Glomerular endothelial cell (primary cell): ENCODE data around the gene RAB8B. TPM values are rescaled to one million over a fixed set of nuclear protein-coding genes. Genes with fewer than 3 reads are reported as not detected.
A peak's percentile ranks its signal among the peaks of the same experiment; 100 is the strongest.

Experiments used
- DNase-seq: peaks from one replicate; pipeline ENCODE4 v3.0.0-alpha.2; 2011; ENCODE audit warnings: low read depth, low spot score; ENCODE audit errors: extremely low read depth
- total RNA-seq: library from RNA; depleted of rRNA; stranded (reverse); fragments of >200 nt; gene quantifications from 2 replicates; pipeline ENCODE4 v1.2.3, GENCODE V29; 2015

RAB8B gene
- total RNA-seq, 1 donor from 2014 or later: 23.2 TPM

- no peak for DNase-seq
Observed at GRCh38 chr15:63260791-63261190, 71.4 kb downstream of the RAB8B start.

DNA sequence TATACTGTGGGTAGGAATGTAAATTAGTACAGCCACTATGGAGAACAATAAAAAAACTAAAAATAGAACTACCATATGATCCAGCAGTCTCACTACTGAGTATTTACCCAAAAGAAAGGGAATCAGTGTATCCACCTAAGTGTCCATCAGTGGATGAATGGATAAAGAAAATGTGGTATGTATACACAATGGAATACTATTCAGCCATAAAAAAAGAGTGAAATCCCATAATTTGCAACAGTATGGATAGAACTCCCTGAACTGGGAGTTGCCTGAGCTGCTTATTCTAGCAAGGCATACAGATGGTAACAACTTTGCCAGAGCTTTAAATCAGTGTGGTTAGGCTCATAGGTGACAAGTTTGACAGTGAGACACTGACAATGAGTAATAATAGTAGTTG is 71.9 kb downstream of the RAB8B start:
- no peak for DNase-seq

DNA sequence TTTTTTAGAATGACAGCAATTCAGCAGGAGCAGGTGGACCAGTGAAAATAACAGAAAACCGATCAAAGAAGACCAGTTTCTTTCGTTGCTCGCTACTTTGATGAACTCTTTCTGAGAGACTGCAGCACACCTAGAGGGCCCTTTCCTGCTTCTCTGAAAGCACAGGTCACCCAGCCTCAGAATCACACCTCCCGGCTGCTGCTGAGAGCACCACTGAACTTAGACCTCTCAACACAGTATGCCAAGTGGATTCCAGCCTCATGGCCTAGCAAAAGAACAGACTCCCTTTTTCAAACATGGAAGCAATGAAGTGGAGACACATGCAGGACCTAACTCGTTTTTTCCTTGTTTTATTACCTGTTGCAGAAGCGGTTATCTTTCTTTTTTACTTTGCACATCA is 74.1 kb downstream of the RAB8B start:
- no peak for DNase-seq

DNA sequence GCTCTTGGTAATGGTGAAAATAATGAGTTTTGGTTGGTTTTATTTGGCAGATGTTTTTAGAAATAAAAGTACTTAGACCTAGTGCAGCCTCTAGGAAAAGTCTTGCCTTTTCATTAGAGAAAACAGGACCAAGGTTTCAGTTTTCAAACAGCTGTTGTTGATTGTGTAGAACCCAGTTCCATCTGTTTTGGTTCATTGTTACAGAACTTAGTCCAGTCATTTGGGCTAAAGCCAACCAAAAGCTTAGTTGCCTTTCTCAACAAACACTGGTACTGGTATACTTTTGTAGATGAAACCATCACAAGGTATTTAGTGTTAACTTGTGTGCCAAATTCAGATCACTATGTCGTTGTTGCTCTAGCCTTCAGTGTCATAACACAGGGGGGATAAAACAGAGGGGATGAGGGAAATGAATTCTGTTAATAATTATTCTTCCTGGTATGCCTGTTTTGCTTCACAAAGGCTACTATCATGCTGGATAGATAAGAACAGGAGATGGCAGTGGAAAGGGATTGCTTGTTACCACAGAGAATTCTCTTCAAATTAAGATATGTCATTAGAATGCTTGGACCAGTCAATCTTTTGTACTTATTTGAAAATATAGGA is 75.4 kb downstream of the RAB8B start:
- no peak for DNase-seq

DNA sequence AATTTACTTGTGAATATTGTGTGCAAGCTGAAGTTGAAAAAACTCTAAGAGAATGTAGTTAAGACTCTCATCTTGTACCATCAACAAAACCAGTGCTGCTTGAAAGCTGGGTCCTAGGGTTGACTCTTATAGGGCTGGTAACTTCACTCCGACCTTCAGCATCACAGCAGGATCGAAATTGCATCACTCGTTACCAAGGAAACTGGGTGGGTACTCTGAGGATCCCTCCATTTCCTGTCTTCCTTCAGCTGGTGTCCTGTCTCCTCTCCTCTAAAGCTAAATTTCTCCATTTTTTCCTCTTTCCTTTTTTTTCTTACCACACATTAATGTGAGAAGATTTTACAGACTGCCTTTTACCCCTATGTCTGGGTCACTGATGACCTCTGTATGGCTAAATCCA is 85.0 kb downstream of the RAB8B start:
- no peak for DNase-seq

DNA sequence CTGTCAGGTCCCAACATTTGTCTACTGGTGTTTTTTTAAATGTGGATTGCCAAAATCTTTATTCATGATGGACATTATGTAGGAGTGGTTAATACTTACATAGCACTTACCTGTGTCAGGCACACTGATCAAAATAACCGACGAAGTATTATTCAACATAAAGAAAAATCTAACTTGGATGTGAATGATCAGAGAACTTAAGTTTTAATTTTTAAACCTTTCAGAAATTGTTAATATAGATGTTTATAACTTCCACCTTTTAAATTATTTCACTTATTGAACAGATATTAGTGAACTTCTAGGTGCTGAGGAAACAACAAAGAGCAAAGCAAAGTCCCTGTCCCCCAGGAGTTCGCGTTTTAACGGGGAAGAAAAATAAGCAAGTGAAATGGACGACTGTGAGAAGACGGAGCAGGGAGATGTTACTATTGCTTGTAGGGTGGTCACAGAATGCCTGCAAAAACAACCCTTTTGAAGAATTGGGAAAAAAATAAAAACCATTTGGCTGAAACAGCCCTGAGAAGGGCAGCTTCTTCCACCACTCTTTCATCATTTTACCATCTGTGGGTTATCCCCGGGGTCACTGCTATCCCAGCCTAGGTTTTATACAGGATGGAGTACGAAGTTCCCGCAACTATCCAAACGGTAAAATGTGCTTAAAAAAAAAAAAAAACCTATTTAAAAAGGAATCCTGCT is 87.1 kb downstream of the RAB8B start:
- no peak for DNase-seq

DNA sequence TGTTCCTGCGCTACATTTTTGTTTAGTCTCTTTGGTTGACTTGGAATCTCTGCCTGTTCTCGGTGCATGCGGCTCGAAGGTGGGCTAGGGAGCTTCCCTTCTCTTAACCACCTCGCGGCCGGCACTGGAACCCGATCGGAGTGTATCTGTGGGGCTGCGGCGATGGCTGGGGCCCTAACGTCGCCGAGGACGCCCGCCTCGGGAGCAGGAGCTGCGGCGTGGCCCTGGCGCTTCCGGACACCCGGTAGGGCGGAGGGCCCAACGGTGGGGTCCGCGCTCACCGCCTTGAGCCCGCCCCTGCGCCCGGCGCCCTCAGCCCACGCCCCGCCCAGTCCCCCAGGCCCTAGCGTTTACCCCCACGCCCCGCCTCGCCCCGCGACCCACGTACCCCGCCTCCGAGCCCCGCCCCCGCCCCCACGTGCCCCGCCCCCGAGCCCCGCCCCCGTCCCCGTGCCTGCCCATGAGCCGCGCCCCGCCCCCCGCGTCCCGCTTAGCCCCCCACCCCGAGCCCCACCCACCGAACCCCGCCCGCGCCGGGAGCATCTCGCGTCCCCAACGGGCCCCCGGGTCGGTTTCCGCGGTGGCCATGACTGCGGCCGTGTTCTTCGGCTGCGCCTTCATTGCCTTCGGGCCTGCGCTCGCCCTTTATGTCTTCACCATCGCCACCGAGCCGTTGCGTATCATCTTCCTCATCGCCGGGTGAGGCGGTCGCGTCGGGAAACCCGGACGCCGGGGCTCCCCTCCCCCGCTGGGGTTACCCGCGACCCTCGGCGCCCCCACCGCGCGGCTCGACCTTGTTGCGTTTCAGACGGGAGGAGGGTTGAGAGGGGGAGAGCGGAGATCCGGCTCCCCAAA is 87.9 kb downstream of the RAB8B start, which contains the start of gene APH1B:
Gene APH1B (plus strand): TSS at position 568 of the 855 bp plus-strand sequence. CDS start 19 bp downstream, at position 587.
- no peak for DNase-seq

- DNase-seq: no peak
Observed at GRCh38 chr15:63277893-63278456, 88.6 kb downstream of the RAB8B start.

DNA sequence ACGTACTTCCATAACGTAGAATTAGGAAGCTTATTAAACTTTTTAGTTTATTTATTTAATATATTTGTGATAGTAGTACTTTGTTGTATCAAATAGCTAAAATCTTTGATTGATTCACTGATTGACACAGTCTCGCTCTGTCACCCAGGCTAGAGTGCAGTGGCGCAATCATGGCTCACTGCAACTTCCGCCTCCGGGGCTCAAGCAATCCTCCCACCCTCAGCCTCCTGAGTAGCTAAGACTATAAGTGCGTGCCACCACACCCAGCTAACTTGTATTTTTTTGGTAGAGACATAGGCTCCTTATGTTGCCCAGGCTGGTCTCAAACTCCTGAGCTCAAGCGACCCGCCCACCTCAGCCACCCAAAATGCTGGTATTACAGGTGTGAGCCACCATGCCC is 93.7 kb downstream of the RAB8B start:
- DNase-seq: no peak

GRCh38 chr15:63284335-63284734 is 94.9 kb downstream of the RAB8B start:
- DNase-seq: no peak

- peak; percentile 73 for DNase-seq
Observed at GRCh38 chr15:63287109-63287508, 97.7 kb downstream of the RAB8B start.

- DNase-seq: no peak
Observed at GRCh38 chr15:63288342-63288741, 98.9 kb downstream of the RAB8B start.

DNA sequence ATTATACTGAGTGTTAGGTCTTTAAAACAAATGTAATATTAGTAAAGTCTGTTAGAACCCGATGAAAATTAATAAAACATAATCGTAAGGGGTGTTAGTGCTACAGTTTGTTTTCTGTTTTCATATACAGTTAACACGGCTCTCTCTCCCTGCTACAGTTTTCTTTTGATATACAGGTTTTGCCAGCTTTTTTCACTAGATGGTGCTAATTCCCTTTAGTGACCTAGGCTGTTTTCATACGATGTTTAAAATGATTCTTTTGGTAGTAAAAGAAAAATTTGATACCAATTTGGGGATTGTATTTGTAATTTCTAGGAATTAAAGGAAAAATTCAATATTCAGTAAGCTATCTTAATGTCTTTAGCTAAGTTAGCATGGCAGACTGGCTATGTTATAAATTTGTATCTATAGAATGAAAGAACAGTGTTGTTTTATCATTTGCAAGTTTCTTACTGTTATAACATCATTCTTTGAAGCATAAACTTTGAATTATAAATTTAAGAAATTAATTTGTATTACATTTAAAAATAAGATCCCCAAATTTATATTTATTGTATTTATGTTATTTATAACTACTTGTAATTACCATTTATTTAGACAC is 99.5 kb downstream of the RAB8B start:
- no peak for DNase-seq

- peak; percentile 72 for DNase-seq
Observed at GRCh38 chr15:63291507-63291906, 102.1 kb downstream of the RAB8B start.

GRCh38 chr15:63292241-63292640 is 102.8 kb downstream of the RAB8B start:
- no peak for DNase-seq

- DNase-seq: no peak
Observed at GRCh38 chr15:63292771-63293170, 103.4 kb downstream of the RAB8B start.

GRCh38 chr15:63294359-63294758 is 105.0 kb downstream of the RAB8B start:
- DNase-seq: no peak

- DNase-seq: no peak
Observed at GRCh38 chr15:63295341-63295740, 105.9 kb downstream of the RAB8B start.

- DNase-seq: no peak
Observed at GRCh38 chr15:63296195-63296594, 106.8 kb downstream of the RAB8B start.

DNA sequence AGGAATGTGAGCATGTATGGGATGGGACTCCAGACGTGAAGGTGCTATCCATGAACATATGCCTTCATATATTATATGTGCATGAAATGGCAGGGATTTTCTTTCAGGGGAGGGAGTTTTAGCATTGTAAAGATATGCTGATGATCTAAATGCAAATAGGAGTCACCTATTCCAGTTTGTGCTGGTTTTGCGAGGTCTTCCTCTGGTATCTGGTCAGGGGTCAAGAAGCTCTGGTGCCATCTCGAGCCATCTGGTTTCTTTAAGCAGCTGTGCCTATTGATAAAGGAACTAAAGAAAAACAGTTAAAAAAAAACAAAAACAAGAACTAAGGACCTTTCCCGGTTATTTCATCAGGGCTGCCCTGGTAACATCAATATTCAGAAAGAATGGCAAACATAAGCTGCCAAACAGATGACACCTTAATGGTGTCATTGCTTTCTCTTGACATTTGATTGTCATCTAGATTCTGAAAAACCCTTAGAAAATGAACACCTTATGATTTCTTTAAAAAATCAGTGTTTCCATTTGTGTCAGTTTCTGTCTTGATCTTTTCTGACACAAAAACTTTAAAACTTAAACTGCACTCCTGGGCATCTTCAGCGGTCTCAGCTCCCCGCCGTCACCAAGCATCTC is 110.7 kb downstream of the RAB8B start:
- DNase-seq: no peak
